Gastrocnemius medialis (tissue), 4 donors: ENCODE results near the gene RSF1.

Experiments
- CTCF ChIP-seq, 5 experiments: fragments of 450-650 bp in 3 of 5; fragments of 200-600 bp in 2 of 5; sonication (generic) in 2 of 5; IDR thresholded peaks in 4 of 5; conservative IDR thresholded peaks in 1 of 5; 1 replicate in 4 of 5; 2 replicates in 1 of 5; pipeline ENCODE4 v1.5.1; 2016 to 2019; ENCODE audit warnings: antibody characterized with exemption in 5 of 5, mild to moderate bottlenecking in 3 of 5, moderate library complexity in 3 of 5
- POLR2A ChIP-seq, 2 donors: fragments of 450-650 bp; IDR thresholded peaks; one replicate each; pipeline ENCODE4 v1.6.1; 2017; ENCODE audit warnings: antibody characterized with exemption in 2 of 2, mild to moderate bottlenecking in 2 of 2, moderate library complexity in 2 of 2

- no peak for TF ChIP-seq CTCF (IDR thresholded peaks at IDR 0.05 in 4 of 5, conservative IDR thresholded peaks at IDR 0.05 in 1 of 5)
- TF ChIP-seq POLR2A (IDR thresholded peaks at IDR 0.05), result no peak
Measured at GRCh38 chr11:77778118-77778517, 42.4 kb downstream of the RSF1 start.
